ENCODE results near the gene SGMS1. TPM values are rescaled to one million over a fixed set of nuclear protein-coding genes. Genes with fewer than 3 reads are reported as not detected.

The SGMS1 gene
- total and polyA plus RNA-seq, 7 donors = 3.5 to 81.3 (median 55.7) TPM

GRCh38 chr10:50541317-50541716, 82.4 kb downstream of the SGMS1 start:
- peaks cover 0 to 27% (median 13%) of the 10 kb centered on the region in 4 donors for H3K4me1 ChIP-seq
- WGBS, 2 donors = 71 to 95% methylated on average over 2 of the region's 2 CpGs
- no peak overlapping the region for H3K4me3 ChIP-seq
- no peak overlapping the region for H3K27ac ChIP-seq
- no peaks in the 10 kb centered on the region for H3K36me3 ChIP-seq
- H3K27me3 ChIP-seq = no peaks in the 10 kb centered on the region
- no peak for DNase-seq
- intact Hi-C loops (cut with DNase I) = no loop called here
- H3K9me3 ChIP-seq = no peaks in the 10 kb centered on the region
- no peak for TF ChIP-seq CTCF (IDR thresholded peaks at IDR 0.05)
- no peak for TF ChIP-seq EP300 (IDR thresholded peaks at IDR 0.05)
- no peak for TF ChIP-seq POLR2A (IDR thresholded peaks at IDR 0.05)
- no peak for TF ChIP-seq POLR2AphosphoS5 (IDR thresholded peaks at IDR 0.05)

- DNase-seq = no peak
- TF ChIP-seq EP300 (IDR thresholded peaks at IDR 0.05) (no peak), POLR2AphosphoS5 (IDR thresholded peaks at IDR 0.05) (no peak), CTCF (IDR thresholded peaks at IDR 0.05) (no peak), POLR2A (IDR thresholded peaks at IDR 0.05) (no peak)
- 89 to 96% methylated on average over 1 of the region's 1 CpG for WGBS, 2 donors
- H3K27ac ChIP-seq = no peak overlapping the region
- no peak overlapping the region for H3K4me3 ChIP-seq
- no peaks in the 10 kb centered on the region for H3K36me3 ChIP-seq
- peaks cover 0 to 27% (median 13%) of the 10 kb centered on the region in 4 donors for H3K4me1 ChIP-seq
- intact Hi-C loops (cut with DNase I) = no loop called here
- no peaks in the 10 kb centered on the region for H3K27me3 ChIP-seq
- no peaks in the 10 kb centered on the region for H3K9me3 ChIP-seq
These were observed 83.0 kb downstream of the SGMS1 start for GRCh38 chr10:50540826-50541122.

GRCh38 chr10:50540069-50540825, 83.5 kb downstream of the SGMS1 start:
- peaks cover 0 to 27% (median 13%) of the 10 kb centered on the region in 4 donors for H3K4me1 ChIP-seq
- no peak for TF ChIP-seq POLR2A (IDR thresholded peaks at IDR 0.05)
- no peak for TF ChIP-seq POLR2AphosphoS5 (IDR thresholded peaks at IDR 0.05)
- TF ChIP-seq CTCF (IDR thresholded peaks at IDR 0.05) = no peak
- TF ChIP-seq EP300 (IDR thresholded peaks at IDR 0.05) = no peak
- H3K4me3 ChIP-seq = no peak overlapping the region
- no peaks in the 10 kb centered on the region for H3K36me3 ChIP-seq
- no peak overlapping the region for H3K27ac ChIP-seq
- WGBS, 2 donors = 67 to 85% methylated on average over 3 of the region's 3 CpGs
- intact Hi-C loops (cut with DNase I) = no loop called here
- no peak for DNase-seq
- no peaks in the 10 kb centered on the region for H3K9me3 ChIP-seq
- no peaks in the 10 kb centered on the region for H3K27me3 ChIP-seq

GRCh38 chr10:50538555-50539398, 85.0 kb downstream of the SGMS1 start:
- no peak overlapping the region for H3K27ac ChIP-seq
- TF ChIP-seq EP300 (IDR thresholded peaks at IDR 0.05) = no peak
- TF ChIP-seq POLR2AphosphoS5 (IDR thresholded peaks at IDR 0.05) = no peak
- TF ChIP-seq CTCF (IDR thresholded peaks at IDR 0.05) = no peak
- no peak for TF ChIP-seq POLR2A (IDR thresholded peaks at IDR 0.05)
- no peak for DNase-seq
- intact Hi-C loops (cut with DNase I) = no loop called here
- no peaks in the 10 kb centered on the region for H3K9me3 ChIP-seq
- H3K36me3 ChIP-seq = no peaks in the 10 kb centered on the region
- H3K4me3 ChIP-seq = no peak overlapping the region
- no peaks in the 10 kb centered on the region for H3K27me3 ChIP-seq
- 74% methylated on average over 7 of the region's 7 CpGs for WGBS, 2 donors
- H3K4me1 ChIP-seq = peaks cover 0 to 27% (median 12%) of the 10 kb centered on the region in 4 donors
